NCI-H1092 treated with DMSO at 0.1 percent for 48 hours (cell line): ENCODE measurements around the gene NLRP10.
"Not testable (repeated sequence)": the region's sequence is repeated elsewhere in the genome, so short reads cannot be mapped to it uniquely, and the experiment has no call there.

ENCODE experiments used
- DNase-seq: peaks from one replicate; lab custom pipeline; 2025; lab: John Stamatoyannopoulos, UW

NLRP10 gene, protein sequence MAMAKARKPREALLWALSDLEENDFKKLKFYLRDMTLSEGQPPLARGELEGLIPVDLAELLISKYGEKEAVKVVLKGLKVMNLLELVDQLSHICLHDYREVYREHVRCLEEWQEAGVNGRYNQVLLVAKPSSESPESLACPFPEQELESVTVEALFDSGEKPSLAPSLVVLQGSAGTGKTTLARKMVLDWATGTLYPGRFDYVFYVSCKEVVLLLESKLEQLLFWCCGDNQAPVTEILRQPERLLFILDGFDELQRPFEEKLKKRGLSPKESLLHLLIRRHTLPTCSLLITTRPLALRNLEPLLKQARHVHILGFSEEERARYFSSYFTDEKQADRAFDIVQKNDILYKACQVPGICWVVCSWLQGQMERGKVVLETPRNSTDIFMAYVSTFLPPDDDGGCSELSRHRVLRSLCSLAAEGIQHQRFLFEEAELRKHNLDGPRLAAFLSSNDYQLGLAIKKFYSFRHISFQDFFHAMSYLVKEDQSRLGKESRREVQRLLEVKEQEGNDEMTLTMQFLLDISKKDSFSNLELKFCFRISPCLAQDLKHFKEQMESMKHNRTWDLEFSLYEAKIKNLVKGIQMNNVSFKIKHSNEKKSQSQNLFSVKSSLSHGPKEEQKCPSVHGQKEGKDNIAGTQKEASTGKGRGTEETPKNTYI

DNA sequence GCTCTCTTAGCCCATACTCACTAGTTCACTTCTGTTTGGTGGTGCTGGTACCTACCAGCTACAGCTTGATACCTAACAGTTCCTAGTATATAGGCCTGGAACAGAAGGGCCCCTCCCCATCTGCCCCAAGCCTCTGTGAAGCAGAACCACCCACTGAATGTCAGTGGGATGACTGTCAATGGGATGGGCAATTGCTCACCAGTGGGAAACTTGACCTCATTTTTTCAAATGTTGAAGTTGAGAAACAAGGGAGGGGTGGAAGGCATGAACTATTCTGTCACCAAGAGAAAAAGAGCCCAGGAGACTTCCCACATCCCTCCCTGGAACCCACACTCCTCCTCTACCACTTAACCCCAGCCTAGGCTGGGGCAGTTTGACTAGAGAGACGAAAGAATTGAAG lies at the start of gene NLRP10:
NLRP10 (minus strand) TSS at position 62 of the 400 bp plus-strand sequence. CDS start 1,952 bp downstream, outside the sequence.
- no peak for DNase-seq

GRCh38 chr11:8013833-8014232 lies 48.6 kb upstream of the NLRP10 start:
- DNase-seq, result no peak

- no peak for DNase-seq
Measured at GRCh38 chr11:8011981-8012444, 46.8 kb upstream of the NLRP10 start.

DNA sequence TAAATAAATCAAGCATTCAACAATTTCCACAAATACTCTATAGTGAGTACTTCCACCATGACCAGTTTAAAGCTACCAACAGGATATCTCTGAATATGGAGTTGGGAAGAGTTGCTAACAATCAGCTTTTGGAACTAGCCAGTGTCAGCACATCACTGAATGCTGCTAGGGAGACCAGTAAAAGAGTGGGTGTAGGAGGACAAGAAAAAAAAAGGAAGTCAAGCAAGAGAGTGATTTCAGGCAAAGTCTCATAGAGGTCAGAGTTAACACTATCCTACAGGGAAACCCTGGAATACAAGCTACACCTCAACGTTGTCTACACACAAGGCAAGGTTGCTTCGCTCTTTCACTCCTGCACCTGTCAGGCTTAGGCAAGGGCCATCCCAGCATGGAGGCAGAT lies 46.1 kb upstream of the NLRP10 start:
- no peak for DNase-seq

- DNase-seq, result no peak
Measured at GRCh38 chr11:8009856-8010255, 44.6 kb upstream of the NLRP10 start.

- no peak for DNase-seq
Measured at GRCh38 chr11:8008212-8008611, 43.0 kb upstream of the NLRP10 start.

DNA sequence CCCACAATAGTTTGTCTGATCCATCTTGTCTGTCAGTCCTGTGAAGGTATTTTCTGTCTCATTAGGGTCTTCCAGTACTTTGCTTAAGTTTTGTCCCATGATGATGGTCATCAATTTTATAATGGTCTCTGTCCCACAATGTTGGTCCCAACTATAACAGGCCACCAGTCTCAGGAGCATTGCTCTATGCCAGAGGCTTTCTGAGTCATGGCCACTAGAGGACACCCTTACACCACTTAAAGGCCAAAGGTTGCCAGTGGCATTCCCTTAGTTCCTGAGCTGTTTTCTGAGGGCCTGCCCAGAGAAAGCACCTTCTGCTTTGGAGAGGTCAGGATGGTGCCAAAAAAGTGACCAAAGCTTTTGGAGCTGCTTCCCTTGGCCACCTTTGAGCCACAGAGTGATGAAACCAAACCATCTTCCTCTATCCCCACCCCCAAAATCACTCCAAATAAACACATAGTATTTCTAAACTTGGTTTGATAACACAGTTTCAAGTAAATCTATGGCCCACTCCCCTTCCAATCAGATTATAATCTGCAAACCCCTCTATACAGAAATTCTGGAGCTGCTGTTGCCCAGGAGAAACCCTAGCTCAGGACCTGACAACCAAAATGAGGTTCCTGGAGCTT lies 41.2 kb upstream of the NLRP10 start:
- peak; percentile 45 for DNase-seq

DNA sequence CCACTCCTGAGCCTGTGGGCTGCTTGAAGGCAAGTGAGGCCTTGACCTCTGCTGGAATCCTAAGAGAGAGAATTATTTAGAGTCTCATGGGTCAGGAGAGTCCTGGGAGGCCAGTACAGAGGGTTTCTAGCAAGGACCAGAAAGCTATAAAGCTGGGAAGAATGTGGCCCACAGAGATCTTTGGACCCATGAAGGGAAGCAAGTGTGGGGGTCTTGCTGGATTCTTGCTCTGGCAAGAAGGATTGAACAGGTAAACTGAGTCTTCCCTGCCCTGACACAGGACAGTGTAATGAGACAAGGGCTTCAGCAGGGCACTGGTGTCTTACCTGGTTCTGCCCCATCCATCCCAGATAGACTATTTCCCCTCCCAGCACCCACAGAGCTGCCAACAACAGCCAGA lies 40.3 kb upstream of the NLRP10 start:
- DNase-seq, result no peak

DNA sequence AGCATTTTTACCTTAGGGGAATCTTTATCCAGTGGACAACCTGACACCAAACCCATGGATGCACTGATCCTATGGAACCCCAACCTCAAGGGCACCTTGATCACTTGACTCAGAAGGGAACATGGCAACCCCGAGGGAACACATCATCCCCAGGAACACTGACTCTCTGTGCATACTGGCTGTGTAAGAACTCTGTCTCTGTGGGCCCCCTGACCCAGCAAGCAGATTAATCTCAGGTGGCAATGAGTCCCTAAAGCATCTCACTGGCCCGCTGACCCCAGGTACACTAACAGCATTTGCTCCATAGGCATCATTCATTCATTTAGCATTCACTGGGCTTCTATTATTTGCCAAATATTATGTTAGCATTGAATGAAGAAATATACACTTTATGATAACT lies 38.8 kb upstream of the NLRP10 start:
- DNase-seq, result no peak

DNA sequence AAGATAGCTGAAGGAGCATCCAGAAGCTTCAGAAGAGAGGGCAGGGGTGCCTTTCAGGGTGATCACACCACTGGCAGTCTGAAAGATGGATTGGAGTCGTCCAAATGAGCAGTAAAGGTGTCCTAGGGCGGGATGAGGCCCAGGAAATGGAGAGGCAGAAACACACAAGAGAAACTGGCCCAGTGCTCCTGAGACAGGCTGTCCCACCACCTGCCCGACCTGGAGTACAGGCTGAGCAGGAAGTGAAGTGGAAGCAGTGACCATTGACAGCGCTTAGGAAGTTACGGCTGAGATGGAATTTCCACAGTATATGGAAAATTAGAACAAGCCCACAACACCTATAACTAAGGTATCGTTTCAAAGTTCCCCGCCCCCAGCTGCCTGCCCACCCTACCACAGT lies 37.9 kb upstream of the NLRP10 start:
- DNase-seq, result no peak

DNA sequence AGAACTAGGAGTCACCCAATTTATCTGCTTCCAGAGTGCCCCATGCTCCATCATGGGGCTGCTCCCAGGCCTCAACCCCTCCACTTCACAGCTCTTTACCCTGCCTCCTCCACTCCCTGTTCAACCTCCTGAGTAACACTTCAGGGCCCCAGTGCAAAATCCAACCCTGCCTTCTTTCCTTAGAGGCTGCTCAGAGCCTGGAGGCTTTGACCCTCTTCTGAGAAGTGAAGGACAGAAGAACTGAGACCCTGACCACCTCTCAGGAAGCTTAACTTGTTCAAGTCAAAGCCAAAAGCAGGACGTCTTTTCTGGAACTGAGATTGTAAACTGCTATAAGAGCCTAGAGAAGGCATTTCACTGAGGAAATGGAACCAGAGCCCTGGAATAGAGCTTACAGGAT lies 37.4 kb upstream of the NLRP10 start:
- no peak for DNase-seq

DNA sequence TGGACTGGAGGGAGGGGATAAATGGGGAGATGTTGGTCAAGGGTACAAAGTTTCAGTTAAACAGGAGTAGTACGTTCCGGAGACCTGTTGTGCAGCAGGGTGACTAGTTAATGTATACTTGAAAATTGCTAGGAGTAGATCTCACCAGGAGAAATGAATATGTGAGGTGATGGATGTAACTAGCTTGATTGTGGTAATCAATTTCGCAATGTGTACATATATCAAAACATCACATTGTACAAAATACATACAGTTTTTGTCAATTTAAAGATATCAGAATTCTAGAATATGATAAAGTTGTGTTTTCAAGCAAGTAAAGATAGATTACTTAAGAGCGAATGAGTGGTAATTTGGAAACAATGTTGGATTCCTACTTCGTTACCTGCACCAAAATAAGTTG lies 35.1 kb upstream of the NLRP10 start:
- no peak for DNase-seq

DNA sequence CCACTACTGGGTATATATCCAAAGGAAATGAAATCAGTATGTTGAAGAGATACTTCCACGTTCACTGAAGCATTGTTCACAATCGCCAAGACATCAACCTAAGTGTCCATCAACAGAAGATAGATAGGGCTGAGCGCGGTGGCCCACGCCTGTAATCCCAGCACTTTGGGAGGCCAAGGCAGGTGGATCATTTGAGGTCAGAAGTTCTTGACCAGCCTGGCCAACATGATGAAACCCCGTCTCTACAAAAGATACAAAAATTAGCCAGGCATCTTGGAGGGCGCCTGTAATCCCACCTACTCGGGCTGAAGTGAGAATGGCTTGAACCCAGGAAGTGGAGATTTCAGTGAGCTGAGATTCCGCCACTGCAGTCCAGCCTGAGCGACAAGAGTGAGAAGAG lies 34.5 kb upstream of the NLRP10 start:
- no peak for DNase-seq

DNA sequence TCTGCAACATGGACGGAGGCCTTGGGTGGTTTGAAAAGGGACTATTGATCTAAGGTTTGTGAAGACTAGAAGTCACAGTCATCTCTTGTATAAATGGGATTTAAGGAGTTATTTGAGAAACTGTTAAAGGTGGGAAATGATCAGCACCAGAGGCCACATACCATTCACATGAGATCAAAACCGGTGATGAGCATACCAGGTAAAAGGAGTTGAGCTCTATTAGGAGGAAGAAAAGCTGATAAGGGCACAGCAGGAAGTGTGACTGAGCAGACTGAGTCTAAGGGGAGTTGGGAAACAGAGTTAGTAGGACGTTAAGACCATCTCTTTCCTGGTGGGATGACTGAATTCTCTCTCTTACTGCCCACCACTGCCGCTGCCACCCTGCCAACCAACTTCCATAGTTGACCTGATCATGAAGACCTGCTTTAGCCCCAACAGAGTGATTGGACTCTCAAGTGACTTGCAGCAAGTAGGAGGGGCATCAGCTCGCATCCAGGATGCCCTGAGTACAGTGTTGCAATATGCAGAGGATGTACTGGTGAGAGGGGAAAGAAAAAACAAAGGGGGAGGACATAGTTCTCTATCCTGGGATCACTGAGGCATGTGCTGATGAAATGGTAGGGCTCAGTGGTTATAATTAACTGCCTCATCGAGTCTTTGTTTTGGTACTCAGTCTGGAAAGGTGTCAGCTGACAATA lies 29.5 kb upstream of the NLRP10 start:
- DNase-seq, result no peak

DNA sequence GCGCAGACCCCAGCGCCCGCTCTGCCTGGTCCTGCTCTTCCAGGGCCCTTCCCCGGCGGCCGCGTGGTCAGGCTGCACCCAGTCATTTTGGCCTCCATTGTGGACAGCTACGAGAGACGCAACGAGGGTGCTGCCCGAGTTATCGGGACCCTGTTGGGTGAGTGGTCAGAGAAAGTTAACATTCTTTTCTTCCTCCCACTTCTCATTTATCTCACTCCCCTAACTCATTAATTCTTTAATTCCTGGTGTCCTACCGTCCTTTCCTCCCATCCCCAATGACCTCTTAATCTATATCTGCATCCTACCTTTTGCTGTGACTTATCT lies 22.3 kb upstream of the NLRP10 start:
- not testable (repeated sequence) for DNase-seq

- peak; percentile 99 for DNase-seq
Measured at GRCh38 chr11:7986768-7987559, 21.7 kb upstream of the NLRP10 start, which contains the start of gene EIF3F. TSS of gene EIF3F (plus strand) at chr11:7987337. CDS start at chr11:7987353, 16 bp downstream.

DNA sequence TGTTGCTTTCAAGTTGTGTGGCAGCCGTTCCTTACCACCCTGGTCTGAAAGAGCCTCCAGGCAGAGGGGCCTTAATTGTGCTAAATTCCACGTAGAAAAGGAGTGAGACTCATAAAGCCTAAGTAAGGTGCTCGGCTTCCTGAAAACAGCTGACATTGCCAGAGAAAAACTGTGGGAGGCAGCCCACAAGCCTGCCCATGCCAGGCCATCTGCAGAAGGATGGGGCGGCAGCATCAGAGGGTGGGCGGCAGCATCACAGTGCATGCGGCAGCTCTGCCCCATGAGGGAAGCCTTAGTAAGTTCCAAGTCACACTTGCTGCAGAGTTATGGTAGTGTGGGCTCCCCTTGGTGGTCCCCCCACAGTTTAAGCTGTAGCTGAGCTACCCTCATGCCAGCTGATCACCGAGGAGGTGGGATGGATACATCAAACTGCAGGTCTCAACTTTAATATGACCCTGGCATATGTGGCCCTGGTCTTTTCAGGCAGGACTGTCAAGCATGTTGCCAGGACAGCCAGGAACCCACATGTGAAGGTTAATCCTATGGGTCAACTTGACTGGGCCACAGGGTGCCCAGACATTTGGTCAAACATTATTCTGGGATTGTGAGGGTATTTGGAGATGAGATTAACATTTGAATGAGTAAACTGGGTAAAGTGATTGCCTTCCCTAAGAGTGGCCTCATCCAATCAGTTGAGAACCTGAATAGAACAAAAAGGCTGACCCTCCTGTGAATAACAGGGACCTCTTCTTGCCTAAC lies 18.8 kb upstream of the NLRP10 start:
- no peak for DNase-seq

GRCh38 chr11:7982582-7983119 lies 17.4 kb upstream of the NLRP10 start:
- no peak for DNase-seq

- no peak for DNase-seq
Measured at GRCh38 chr11:7981619-7982157, 16.4 kb upstream of the NLRP10 start.

DNA sequence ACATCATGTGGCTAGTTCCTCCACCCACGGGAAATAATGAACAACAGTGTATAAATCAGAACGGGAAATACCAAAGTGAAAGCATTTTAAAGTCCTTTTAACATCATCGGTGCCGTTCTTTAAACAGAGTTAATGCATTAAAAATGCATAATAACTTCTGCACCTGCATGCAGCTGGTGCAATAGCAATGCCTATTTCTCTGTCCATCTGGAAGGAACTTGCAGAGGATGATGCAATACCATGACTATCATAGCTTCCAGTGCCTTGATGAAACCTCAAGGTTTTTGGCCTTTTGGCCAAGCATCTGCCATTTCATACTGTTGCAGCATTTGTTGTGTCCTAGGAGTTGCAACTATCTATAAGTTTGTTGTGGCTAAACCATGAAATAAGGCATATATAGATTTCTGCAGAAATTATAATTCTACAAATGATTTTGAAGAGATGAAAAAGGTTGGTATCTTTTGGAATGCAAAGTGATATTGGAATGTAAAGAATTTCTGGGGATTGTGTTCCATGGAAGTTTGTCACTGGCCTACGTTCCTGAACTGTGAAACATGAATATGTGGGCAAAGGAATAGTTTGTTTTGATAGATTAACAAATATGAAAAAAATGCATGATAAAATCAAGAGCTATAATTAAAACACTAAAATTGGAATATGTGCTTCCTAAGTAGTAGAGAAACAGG lies 12.1 kb upstream of the NLRP10 start:
- no peak for DNase-seq
